Endothelial cell of umbilical vein (primary cell): ENCODE data around the gene BBX. TPM values are rescaled to one million over a fixed set of nuclear protein-coding genes. Genes with fewer than 3 reads are reported as not detected.

Experiments used
- BruUV-seq: library from RNA; stranded (reverse); fragments of 400-500 nt; replicated peaks from 2 replicates; lab custom pipeline; 2021; lab: Mats Ljungman, UMichigan
- CTCF ChIA-PET: fragments of 300-600, 350-600 bp; sonication (Branson Sonifier 250); formaldehyde crosslinking; loops from one replicate; lab custom pipeline; 2021; ENCODE audit warnings: antibody characterized with exemption, inconsistent platforms; lab: Charles Lee
- POLR2A ChIA-PET: fragments of 300-600, 350-600 bp; sonication (Branson Sonifier 250); formaldehyde crosslinking; loops from one replicate; lab custom pipeline; 2021; ENCODE audit warnings: antibody characterized with exemption, inconsistent platforms; lab: Charles Lee
- DNase-seq: peaks from one replicate; pipeline ENCODE4 v3.0.0-alpha.2; 2011; ENCODE audit warnings: low read depth, low spot score
- FAIRE-seq: peaks from 2 replicates; lab custom pipeline; 2011; peaks lifted over from hg19 to GRCh38; lab: Jason Lieb, UNC
- H2AFZ ChIP-seq: 2 replicates; pipeline ENCODE4 v1.6.0; 2012; ENCODE audit warnings: low read depth, low read length, control low read depth, inconsistent platforms
- H3K27ac ChIP-seq: 2 replicates; pipeline ENCODE4 v1.5.1; 2011; ENCODE audit warnings: low read depth, mild to moderate bottlenecking, control low read depth, low read length, moderate library complexity; ENCODE audit not compliant: insufficient read depth
- H3K27me3 ChIP-seq, 2 experiments: 2 replicates each; pipeline versions ENCODE4 v1.6.0 to v1.6.1; 2011; ENCODE audit warnings: low read length in 2 of 2, mixed read lengths in 1 of 2; ENCODE audit not compliant: control insufficient read depth in 2 of 2, insufficient read depth in 2 of 2
- H3K36me3 ChIP-seq, 2 experiments: 2 replicates in 1 of 2; 3 replicates in 1 of 2; pipeline ENCODE4 v1.5.1; 2011; ENCODE audit warnings: low read length in 2 of 2, mild to moderate bottlenecking in 1 of 2, moderate library complexity in 1 of 2; ENCODE audit not compliant: control insufficient read depth in 2 of 2, insufficient read depth in 2 of 2; ENCODE audit errors: extremely low read depth in 1 of 2
- H3K4me1 ChIP-seq: 3 replicates; pipeline ENCODE4 v1.5.1; 2011; ENCODE audit warnings: mild to moderate bottlenecking, low read length; ENCODE audit not compliant: control insufficient read depth, insufficient read depth; ENCODE audit errors: extremely low read depth
- H3K4me2 ChIP-seq: 2 replicates; pipeline ENCODE4 v1.6.1; 2011; ENCODE audit warnings: low read length, control low read depth, mixed read lengths; ENCODE audit not compliant: insufficient read depth
- H3K4me3 ChIP-seq, 3 experiments: fragments of 200-600 bp in 1 of 3; sonication (generic), shearing (Covaris generic) in 1 of 3; replicated peaks in 1 of 3; 2 replicates each; pipeline ENCODE4 v1.5.1; 2011 to 2016; ENCODE audit warnings: control low read depth in 3 of 3, low read length in 3 of 3, mild to moderate bottlenecking in 2 of 3, inconsistent platforms in 1 of 3, low read depth in 1 of 3, moderate library complexity in 1 of 3; ENCODE audit not compliant: insufficient read depth in 1 of 3
- H3K79me2 ChIP-seq: 2 replicates; pipeline ENCODE4 v1.6.0; 2012; ENCODE audit warnings: low read length, inconsistent platforms; ENCODE audit not compliant: control insufficient read depth, insufficient read depth
- H3K9ac ChIP-seq: replicated peaks from 2 replicates; pipeline ENCODE3; 2011; ENCODE audit warnings: low read length, control low read depth; ENCODE audit not compliant: insufficient read depth; ENCODE audit errors: extremely low read depth
- H3K9me1 ChIP-seq: replicated peaks from 3 replicates; pipeline ENCODE4 v1.6.0; 2011; ENCODE audit warnings: mild to moderate bottlenecking, low read length; ENCODE audit not compliant: control insufficient read depth, insufficient read depth; ENCODE audit errors: extremely low read depth
- H3K9me3 ChIP-seq: replicated peaks from 2 replicates; pipeline ENCODE4 v1.5.1; 2012; ENCODE audit warnings: low read length, inconsistent platforms; ENCODE audit not compliant: control insufficient read depth, insufficient read depth
- H4K20me1 ChIP-seq: replicated peaks from 2 replicates; pipeline ENCODE3; 2011; ENCODE audit warnings: mild to moderate bottlenecking, low read length; ENCODE audit not compliant: control insufficient read depth, insufficient read depth; ENCODE audit errors: extremely low read depth
- CTCF ChIP-seq, 2 donors: IDR thresholded peaks; 1 replicate in 1 of 2; 2 replicates in 1 of 2; pipeline ENCODE4 v1.5.1; 2011; ENCODE audit warnings: low read length in 2 of 2, mild to moderate bottlenecking in 2 of 2, moderate library complexity in 2 of 2, control low read depth in 1 of 2, inconsistent platforms in 1 of 2, low read depth in 1 of 2; ENCODE audit not compliant: insufficient read depth in 1 of 2; ENCODE audit errors: extremely low read depth in 1 of 2
- EZH2 ChIP-seq: IDR thresholded peaks from 2 replicates; pipeline ENCODE4 v1.6.1; 2012; ENCODE audit warnings: borderline replicate concordance, low read depth, mild to moderate bottlenecking, moderate library complexity, low read length, inconsistent platforms; ENCODE audit not compliant: severe bottlenecking
- FOS ChIP-seq: IDR thresholded peaks from 2 replicates; pipeline ENCODE4 v1.6.1; 2011; ENCODE audit warnings: mild to moderate bottlenecking, low read length, moderate library complexity, borderline replicate concordance; ENCODE audit not compliant: insufficient read depth
- GATA2 ChIP-seq: IDR thresholded peaks from 2 replicates; pipeline ENCODE4 v1.7.0; 2011; ENCODE audit warnings: low read depth, mild to moderate bottlenecking, moderate library complexity, mixed read lengths, low read length; ENCODE audit not compliant: insufficient read length, insufficient read depth
- JUN ChIP-seq: IDR thresholded peaks from 2 replicates; pipeline ENCODE4 v1.6.1; 2011; ENCODE audit warnings: borderline replicate concordance, low read depth; ENCODE audit not compliant: insufficient read length, insufficient read depth
- MYC ChIP-seq: IDR thresholded peaks from one replicate; pipeline ENCODE4 v1.6.1; 2011; ENCODE audit warnings: mild to moderate bottlenecking, low read depth, low read length
- POLR2A ChIP-seq: IDR thresholded peaks from 2 replicates; pipeline ENCODE4 v1.6.1; 2012; ENCODE audit warnings: low read depth, mild to moderate bottlenecking, control low read depth, low read length
- POLR2AphosphoS5 ChIP-seq: IDR thresholded peaks from 2 replicates; pipeline ENCODE4 v1.6.1; 2012; ENCODE audit warnings: low read depth, mild to moderate bottlenecking, control low read depth, low read length, moderate library complexity; ENCODE audit not compliant: insufficient read depth
- dilution Hi-C: fragments of 300-500 bp; cut with MboI; formaldehyde crosslinking; loops from one replicate; pipeline ENCODE4 v1.15.0; 2019; ENCODE audit warnings: low sequenced_read_pairs; ENCODE audit not compliant: extremely low pct_ligation_motif_present
- intact Hi-C: fragments of 100-400 bp; cut with micrococcal nuclease; formaldehyde crosslinking; loops from one replicate; pipeline ENCODE4 v1.10.0; 2022
- polyA plus RNA-seq, 4 experiments: library from polyadenylated mRNA; depleted of rRNA in 3 of 4; stranded (reverse) in 3 of 4; unstranded in 1 of 4; fragments of >200 nt; gene quantifications; 2 replicates each; pipeline versions ENCODE4 v1.2.1 to v1.2.3, GENCODE V29; 2011 to 2012; ENCODE audit warnings: missing spikeins in 1 of 4
- total RNA-seq: library from RNA; stranded (reverse); gene quantifications from 2 replicates; pipeline ENCODE4 v1.2.3, GENCODE V29; 2021
- TF ChIP-seq, protein P1 (sequence below): IDR thresholded peaks from 2 replicates; pipeline ENCODE4 v1.6.1; 2011; ENCODE audit not compliant: insufficient read depth, insufficient read length

The BBX gene
- total and polyA plus RNA-seq, 2 donors (not counting 3 experiments of a cell fraction or from before 2014, with no cell fraction given) = 21.4 to 43.4 TPM

- DNase-seq (no peak), FAIRE-seq (no peak)
- intact Hi-C loops (no loop called here), dilution Hi-C loops (no loop called here)
- no peak overlapping the region for H3K9ac ChIP-seq
- H2AFZ ChIP-seq = no peak overlapping the region
- H3K4me3 ChIP-seq = no peak overlapping the region
- ChIA-PET CTCF (interaction anchor here (1.3 kb wide), 1 partner anchor 143 kb away, joined by 5 read pairs; no protein-coding TSS in a partner anchor), POLR2A (no interaction called here)
- peaks cover 0 to 4% of the 10 kb centered on the region in 2 experiments for H3K27me3 ChIP-seq
- no peaks in the 10 kb centered on the region for H3K9me1 ChIP-seq
- BruUV-seq = no TSS peak
- no peak overlapping the region for H3K27ac ChIP-seq
- H3K4me2 ChIP-seq = no peak overlapping the region
- no peaks in the 10 kb centered on the region for H3K79me2 ChIP-seq
- H4K20me1 ChIP-seq = no peaks in the 10 kb centered on the region
- H3K4me1 ChIP-seq = no peaks in the 10 kb centered on the region
- no peaks in the 10 kb centered on the region for H3K9me3 ChIP-seq
- no peak for TF ChIP-seq POLR2AphosphoS5
- TF ChIP-seq GATA2 = no peak
- no peak for TF ChIP-seq FOS
- no peak for TF ChIP-seq POLR2A
- TF ChIP-seq MYC = no peak
- TF ChIP-seq, protein P1, sequence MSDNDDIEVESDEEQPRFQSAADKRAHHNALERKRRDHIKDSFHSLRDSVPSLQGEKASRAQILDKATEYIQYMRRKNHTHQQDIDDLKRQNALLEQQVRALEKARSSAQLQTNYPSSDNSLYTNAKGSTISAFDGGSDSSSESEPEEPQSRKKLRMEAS = no peak
- TF ChIP-seq EZH2 = no peak
- no peak for TF ChIP-seq CTCF (IDR thresholded peaks at IDR 0.05; ENCODE audit: extremely low read depth in 1 of 2, insufficient read depth in 1 of 2, low read depth in 1 of 2, low read length in 2 of 2)
- TF ChIP-seq JUN = no peak
- H3K36me3 ChIP-seq = no peaks in the 10 kb centered on the region
Measured at GRCh38 chr3:107819656-107820055, 296.9 kb downstream of the BBX start.
